NCI-H526 treated with DMSO at 0.1 percent for 48 hours (cell line): ENCODE measurements around the gene NFIX.

ENCODE experiments used
- DNase-seq: peaks from one replicate; lab custom pipeline; 2025; lab: John Stamatoyannopoulos, UW

The NFIX gene

GRCh38 chr19:13056052-13056660 lies 60.9 kb downstream of the NFIX start:
- DNase-seq = no peak

- peak; percentile 27 for DNase-seq
These were observed 61.9 kb downstream of the NFIX start for GRCh38 chr19:13057147-13057572.

- DNase-seq = no peak
These were observed 62.5 kb downstream of the NFIX start for GRCh38 chr19:13057744-13058143.

GRCh38 chr19:13058951-13059660 lies 63.8 kb downstream of the NFIX start:
- DNase-seq = no peak

- no peak for DNase-seq
These were observed 65.1 kb downstream of the NFIX start for GRCh38 chr19:13060233-13060963.

GRCh38 chr19:13060964-13061927 lies 66.0 kb downstream of the NFIX start:
- DNase-seq = peak; percentile 34

- DNase-seq = no peak
These were observed 67.0 kb downstream of the NFIX start for GRCh38 chr19:13062317-13062716.

- DNase-seq = no peak
These were observed 68.3 kb downstream of the NFIX start for GRCh38 chr19:13063461-13064091.

- DNase-seq = no peak
These were observed 68.8 kb downstream of the NFIX start for GRCh38 chr19:13064092-13064489.

- DNase-seq = no peak
These were observed 71.0 kb downstream of the NFIX start for GRCh38 chr19:13066226-13066625.

GRCh38 chr19:13066933-13067807 lies 71.9 kb downstream of the NFIX start:
- DNase-seq = no peak

GRCh38 chr19:13068085-13068846 lies 73.0 kb downstream of the NFIX start:
- DNase-seq = no peak

GRCh38 chr19:13069415-13070359 lies 74.4 kb downstream of the NFIX start:
- DNase-seq = no peak

GRCh38 chr19:13070425-13071140 lies 75.3 kb downstream of the NFIX start:
- DNase-seq = no peak

GRCh38 chr19:13071444-13072187 lies 76.3 kb downstream of the NFIX start:
- DNase-seq = no peak

GRCh38 chr19:13072188-13072908 lies 77.1 kb downstream of the NFIX start:
- no peak for DNase-seq
